SK-N-SH (cell line): ENCODE results near the gene FEM1C.

ENCODE experiments used
- ELF1 ChIP-seq: IDR thresholded peaks from 2 replicates; pipeline ENCODE4 v1.4.0; 2012
- EZH2phosphoT487 ChIP-seq: fragments of 200-600 bp; sonication (generic); IDR thresholded peaks from 2 replicates; pipeline ENCODE4 v1.6.1; 2017; ENCODE audit warnings: low read depth, mixed run types, mild to moderate bottlenecking, antibody characterized with exemption, moderate library complexity, borderline replicate concordance
- GATA2 ChIP-seq: sonication (generic); formaldehyde crosslinking; IDR thresholded peaks from 2 replicates; pipeline ENCODE4 v1.5.0; 2020; ENCODE audit warnings: mild to moderate bottlenecking, missing genetic modification reagents
- MXI1 ChIP-seq: IDR thresholded peaks from 2 replicates; pipeline ENCODE4 v1.6.1; 2012; ENCODE audit warnings: mild to moderate bottlenecking, low read depth, low read length, improper control_type of control experiment
- NFIC ChIP-seq: IDR thresholded peaks from 2 replicates; pipeline ENCODE4 v1.4.0; 2012; ENCODE audit warnings: borderline replicate concordance
- PBX3 ChIP-seq: IDR thresholded peaks from 2 replicates; pipeline ENCODE4; 2012
- POLR2AphosphoS5 ChIP-seq: IDR thresholded peaks from 2 replicates; pipeline ENCODE4 v1.6.1; 2012; ENCODE audit warnings: low read depth, low read length
- RFX5 ChIP-seq: IDR thresholded peaks from 2 replicates; pipeline ENCODE4 v1.6.1; 2012; ENCODE audit warnings: mild to moderate bottlenecking, improper control_type of control experiment, low read length
- SMC3 ChIP-seq: IDR thresholded peaks from 2 replicates; pipeline ENCODE4 v1.6.1; 2012; ENCODE audit warnings: low read depth, low read length, improper control_type of control experiment
- TAF1 ChIP-seq: IDR thresholded peaks from 2 replicates; pipeline ENCODE4 v1.6.1; 2012; ENCODE audit warnings: low read depth, mild to moderate bottlenecking, low read length, moderate library complexity, borderline replicate concordance
- YY1 ChIP-seq: IDR thresholded peaks from 2 replicates; pipeline ENCODE4 v1.4.0; 2012; ENCODE audit warnings: low read depth, mild to moderate bottlenecking
- TF ChIP-seq, protein P1 (sequence below): fragments of 200-600 bp; sonication (generic); IDR thresholded peaks from 2 replicates; pipeline ENCODE4 v1.6.1; 2017; ENCODE audit warnings: antibody characterized with exemption, mild to moderate bottlenecking, moderate library complexity

DNA sequence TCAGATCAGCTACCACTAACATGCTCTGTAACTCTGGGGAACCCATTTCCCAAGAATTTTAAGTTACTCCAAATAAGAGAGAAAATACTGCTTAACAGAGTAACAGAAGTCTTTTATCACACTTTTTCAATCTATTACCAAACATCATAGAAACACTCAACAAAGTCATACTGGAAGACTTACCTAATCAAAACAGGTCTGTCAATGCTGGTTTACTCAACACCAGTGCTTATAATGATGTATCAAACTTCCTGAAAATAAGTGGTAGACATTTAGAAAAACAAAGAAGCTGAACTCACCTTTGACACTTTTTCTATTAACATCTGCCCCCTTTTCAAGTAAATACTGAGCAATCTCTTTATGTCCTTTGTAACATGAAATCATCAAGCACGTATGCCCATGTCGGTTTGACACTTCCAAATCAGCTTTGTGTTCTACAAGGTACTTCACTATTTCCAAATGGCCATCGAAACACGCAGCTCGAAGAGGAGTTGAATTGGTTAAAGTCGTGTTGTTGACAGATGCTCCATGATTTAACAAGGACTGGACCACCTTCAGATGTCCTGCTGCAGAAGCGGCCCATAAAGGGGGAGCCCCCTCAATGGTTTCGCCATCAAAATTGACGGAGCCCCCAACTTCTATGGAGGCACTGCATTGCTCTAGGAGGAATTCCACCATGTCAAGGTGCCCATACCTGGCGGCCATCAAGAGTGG, 1.8 kb downstream of the FEM1C start:
- TF ChIP-seq, protein P1, sequence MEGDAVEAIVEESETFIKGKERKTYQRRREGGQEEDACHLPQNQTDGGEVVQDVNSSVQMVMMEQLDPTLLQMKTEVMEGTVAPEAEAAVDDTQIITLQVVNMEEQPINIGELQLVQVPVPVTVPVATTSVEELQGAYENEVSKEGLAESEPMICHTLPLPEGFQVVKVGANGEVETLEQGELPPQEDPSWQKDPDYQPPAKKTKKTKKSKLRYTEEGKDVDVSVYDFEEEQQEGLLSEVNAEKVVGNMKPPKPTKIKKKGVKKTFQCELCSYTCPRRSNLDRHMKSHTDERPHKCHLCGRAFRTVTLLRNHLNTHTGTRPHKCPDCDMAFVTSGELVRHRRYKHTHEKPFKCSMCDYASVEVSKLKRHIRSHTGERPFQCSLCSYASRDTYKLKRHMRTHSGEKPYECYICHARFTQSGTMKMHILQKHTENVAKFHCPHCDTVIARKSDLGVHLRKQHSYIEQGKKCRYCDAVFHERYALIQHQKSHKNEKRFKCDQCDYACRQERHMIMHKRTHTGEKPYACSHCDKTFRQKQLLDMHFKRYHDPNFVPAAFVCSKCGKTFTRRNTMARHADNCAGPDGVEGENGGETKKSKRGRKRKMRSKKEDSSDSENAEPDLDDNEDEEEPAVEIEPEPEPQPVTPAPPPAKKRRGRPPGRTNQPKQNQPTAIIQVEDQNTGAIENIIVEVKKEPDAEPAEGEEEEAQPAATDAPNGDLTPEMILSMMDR: no peak
- TF ChIP-seq NFIC (no peak), EZH2phosphoT487 (no peak), POLR2AphosphoS5 (no peak), PBX3 (no peak), TAF1 (no peak), MXI1 (no peak), SMC3 (no peak), RFX5 (no peak), GATA2 (CRISPR knock-in tag) (no peak), ELF1 (no peak), YY1 (no peak)
